Hepatocyte (in vitro differentiated cells): ENCODE data around the gene C20orf144.
"Not testable (repeated sequence)": the region's sequence is repeated elsewhere in the genome, so short reads cannot be mapped to it uniquely, and the experiment has no call there.

ENCODE experiments used
- CTCF ChIP-seq: fragments of 200-600 bp; sonication (generic); IDR thresholded peaks from 2 replicates; pipeline ENCODE4 v1.5.1; 2016; ENCODE audit warnings: antibody characterized with exemption, mild to moderate bottlenecking; ENCODE audit not compliant: poor library complexity
- EZH2 ChIP-seq: fragments of 200-600 bp; sonication (generic); IDR thresholded peaks from 2 replicates; pipeline ENCODE4 v1.6.1; 2016; ENCODE audit warnings: antibody characterized with exemption, mild to moderate bottlenecking, borderline replicate concordance

GRCh38 chr20:33698966-33699365 lies 36.8 kb downstream of the C20orf144 start:
- not testable (repeated sequence) for TF ChIP-seq CTCF, EZH2
